ENCODE measurements around the gene EMB. TPM values are rescaled to one million over a fixed set of nuclear protein-coding genes. Genes with fewer than 3 reads are reported as not detected.
"Not testable (repeated sequence)": the region's sequence is repeated elsewhere in the genome, so short reads cannot be mapped to it uniquely, and the experiment has no call there.

EMB gene
- total and polyA plus RNA-seq, 10 donors = 24.7 to 99.9 (median 70.0) TPM

DNA sequence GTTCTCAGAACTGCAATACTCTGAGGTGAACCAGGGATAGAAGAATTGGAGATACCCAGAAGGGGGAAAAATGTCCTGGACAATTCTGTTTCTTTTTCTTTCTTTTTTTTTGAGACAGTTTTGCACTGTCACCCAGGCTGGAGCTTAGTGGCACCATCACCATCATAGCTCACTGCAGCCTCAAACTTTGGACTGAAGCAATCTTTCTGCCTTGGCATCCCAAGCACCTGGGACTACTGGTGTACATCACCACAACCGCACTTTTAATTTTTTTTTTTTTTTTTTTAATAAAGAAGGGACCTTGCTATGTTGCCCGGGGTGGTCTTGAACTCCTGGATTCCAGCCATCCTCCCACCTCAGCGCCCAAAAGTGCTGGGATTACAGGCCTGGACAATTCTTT, 1.9 kb downstream of the EMB start:
- Histone ChIP-seq H3K4me3 (peak overlapping the region in 4 of 8 donors; percentile 64 to 81 (median 72)), H3K4me1 (peaks cover 7 to 86% (median 44%) of the 10 kb centered on the region in 6 donors), H3K36me3 (no peaks in the 10 kb centered on the region), H3K9me3 (no peaks in the 10 kb centered on the region), H3K27me3 (replicated peaks in 1 of 7) (peaks cover 0 to 15% (median 0%) of the 10 kb centered on the region in 7 donors), H3K27ac (peak overlapping the region in 4 of 8 donors; percentile 96 to 99 (median 96))
- no peak for DNase-seq
- no peak for TF ChIP-seq CTCF (IDR thresholded peaks at IDR 0.05 in 8 of 11, conservative IDR thresholded peaks at IDR 0.05 in 3 of 11)
- no peak for TF ChIP-seq POLR2AphosphoS5 (IDR thresholded peaks at IDR 0.05)
- TF ChIP-seq POLR2A (IDR thresholded peaks at IDR 0.05) = no peak
- WGBS, 5 donors = 54 to 65% (median 61%) methylated on average over 3 of the region's 3 CpGs
- intact Hi-C loops (cut with DNase I; ENCODE audit: low total_unique reads) = no loop called here

DNA sequence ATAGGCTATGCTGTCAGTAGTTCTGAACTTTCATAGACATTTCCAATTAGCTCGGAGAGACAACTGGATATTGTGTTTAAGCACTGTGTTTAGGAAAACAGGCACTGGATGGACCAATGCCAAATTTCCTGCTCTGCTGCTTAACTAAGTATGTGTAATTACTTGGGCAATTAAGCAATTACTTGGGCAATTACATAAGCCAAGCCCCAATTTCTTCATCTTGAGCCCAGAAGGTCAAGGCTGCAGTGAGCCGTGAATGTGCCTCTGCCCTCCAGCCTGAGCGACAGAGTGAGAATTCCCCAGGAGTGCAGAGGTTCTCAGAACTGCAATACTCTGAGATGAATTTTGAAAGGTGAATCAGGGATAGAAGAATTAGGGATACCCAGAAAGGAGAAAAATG, 3.0 kb downstream of the EMB start:
- peak in 1 of 3 donors; percentile 65 for TF ChIP-seq POLR2AphosphoS5 (IDR thresholded peaks at IDR 0.05)
- DNase-seq; H3K4me3 ChIP-seq; H3K9me3 ChIP-seq; intact Hi-C loops (cut with DNase I; ENCODE audit: low total_unique reads); H3K36me3 ChIP-seq: not testable (repeated sequence)
- peak overlapping the region in 3 of 8 donors; percentile 30 to 96 (median 96) for H3K27ac ChIP-seq
- 29 to 73% (median 53%) methylated on average over 2 to 3 of the region's 3 CpGs for WGBS, 5 donors
- peaks cover 0 to 15% (median 0%) of the 10 kb centered on the region in 7 donors for H3K27me3 ChIP-seq (replicated peaks in 1 of 7)
- peaks cover 7 to 96% (median 49%) of the 10 kb centered on the region in 6 donors for H3K4me1 ChIP-seq

- Histone ChIP-seq H3K4me3 (no peak overlapping the region), H3K4me1 (peaks cover 18 to 96% (median 52%) of the 10 kb centered on the region in 6 donors), H3K27ac (peak overlapping the region in 1 of 8 donors; percentile 1), H3K27me3 (replicated peaks in 1 of 7) (peaks cover 0 to 2% (median 0%) of the 10 kb centered on the region in 7 donors), H3K36me3 (no peaks in the 10 kb centered on the region), H3K9me3 (no peaks in the 10 kb centered on the region)
- TF ChIP-seq POLR2AphosphoS5 (IDR thresholded peaks at IDR 0.05) (no peak), CTCF (IDR thresholded peaks at IDR 0.05 in 8 of 11, conservative IDR thresholded peaks at IDR 0.05 in 3 of 11) (no peak), POLR2A (IDR thresholded peaks at IDR 0.05) (no peak)
- intact Hi-C loops (cut with DNase I; ENCODE audit: low total_unique reads) = no loop called here
- 64 to 73% (median 68%) methylated on average over 3 of the region's 3 CpGs for WGBS, 5 donors
- DNase-seq = no peak
Measured at GRCh38 chr5:50435168-50435567, 5.9 kb downstream of the EMB start.

DNA sequence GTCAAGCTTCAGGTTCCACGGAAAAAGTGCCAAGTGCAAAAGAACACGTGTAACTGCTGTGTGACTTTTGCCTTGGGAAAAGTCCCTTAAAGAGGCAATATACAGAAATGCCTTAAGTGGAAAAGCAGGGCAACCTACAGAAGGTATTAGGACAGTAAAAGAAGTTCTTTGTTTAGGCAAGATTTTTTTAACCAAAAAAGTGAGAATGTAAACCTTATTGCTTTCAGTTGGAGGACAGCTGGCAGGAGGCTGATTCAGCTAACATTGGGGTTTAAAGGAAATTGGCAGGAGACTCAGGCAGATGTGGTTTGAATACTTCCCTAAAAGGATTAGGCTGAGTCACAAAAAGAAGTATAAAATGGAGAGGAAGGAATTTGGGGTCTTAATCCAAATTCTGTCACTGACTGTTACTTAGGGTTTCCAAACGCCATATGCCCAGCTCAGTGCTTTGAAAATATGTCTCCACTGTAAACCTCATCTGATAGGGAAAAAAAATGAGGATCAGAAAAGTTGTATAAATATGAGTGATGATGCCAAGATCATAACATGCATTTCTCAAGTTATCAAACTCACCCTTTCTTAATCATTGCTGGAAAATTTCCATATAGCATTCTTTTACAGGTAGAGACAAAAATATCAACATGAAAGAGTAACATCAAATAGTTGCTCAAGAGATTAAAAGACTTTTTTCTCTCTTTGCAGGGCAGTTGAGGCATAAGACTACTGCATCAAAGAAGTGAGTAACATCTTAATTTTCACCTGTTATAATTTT, 9.8 kb downstream of the EMB start:
- WGBS, 5 donors = 37 to 55% (median 44%) methylated on average over 3 of the region's 3 CpGs
- H3K27ac ChIP-seq = peak overlapping the region in 5 of 8 donors; percentile 13 to 64 (median 57)
- H3K9me3 ChIP-seq; intact Hi-C loops (cut with DNase I; ENCODE audit: low total_unique reads); H3K27me3 ChIP-seq (replicated peaks in 1 of 7); H3K4me3 ChIP-seq; DNase-seq: not testable (repeated sequence)
- peaks cover 23 to 88% (median 59%) of the 10 kb centered on the region in 6 donors for H3K4me1 ChIP-seq
- H3K36me3 ChIP-seq = peaks cover 0 to 16% (median 2%) of the 10 kb centered on the region in 6 donors

- H3K4me3 ChIP-seq; H3K27ac ChIP-seq; DNase-seq; H3K9me3 ChIP-seq; intact Hi-C loops (cut with DNase I; ENCODE audit: low total_unique reads); H3K27me3 ChIP-seq (replicated peaks in 1 of 7): not testable (repeated sequence)
- peaks cover 0 to 47% (median 6%) of the 10 kb centered on the region in 6 donors for H3K4me1 ChIP-seq
- WGBS, 5 donors = 62 to 89% (median 74%) methylated on average over 3 of the region's 3 CpGs
- peaks cover 0 to 34% (median 4%) of the 10 kb centered on the region in 6 donors for H3K36me3 ChIP-seq
Measured at GRCh38 chr5:50423100-50423799, 17.8 kb downstream of the EMB start.

DNA sequence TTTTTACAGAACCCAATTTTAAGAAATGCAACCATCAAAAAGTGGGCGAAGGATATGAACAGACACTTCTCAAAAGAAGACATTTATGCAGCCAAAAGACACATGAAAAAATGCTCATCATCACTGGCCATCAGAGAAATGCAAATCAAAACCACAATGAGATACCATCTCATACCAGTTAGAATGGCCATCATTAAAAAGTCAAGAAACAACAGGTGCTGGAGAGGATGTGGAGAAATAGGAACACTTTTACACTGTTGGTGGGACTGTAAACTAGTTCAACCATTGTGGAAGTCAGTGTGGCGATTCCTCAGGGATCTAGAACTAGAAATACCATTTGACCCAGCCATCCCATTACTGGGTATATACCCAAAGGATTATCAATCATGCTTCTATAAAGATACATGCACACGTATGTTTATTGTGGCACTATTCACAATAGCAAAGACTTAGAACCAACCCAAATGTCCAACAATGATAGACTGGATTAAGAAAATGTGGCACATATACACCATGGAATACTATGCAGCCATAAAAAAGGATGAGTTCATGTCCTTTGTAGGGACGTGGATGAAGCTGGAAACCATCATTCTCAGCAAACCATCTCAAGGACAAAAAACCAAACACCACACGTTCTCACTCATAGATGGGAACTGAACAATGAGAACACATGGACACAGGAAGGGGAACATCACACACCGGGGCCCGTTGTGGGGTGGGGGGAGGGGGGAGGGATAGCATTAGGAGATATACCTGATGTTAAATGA, 19.7 kb downstream of the EMB start:
- WGBS, 5 donors = 80 to 86% (median 85%) methylated on average over 4 to 7 of the region's 7 CpGs
- H3K9me3 ChIP-seq; H3K27ac ChIP-seq; H3K4me3 ChIP-seq; H3K27me3 ChIP-seq (replicated peaks in 1 of 7); DNase-seq; intact Hi-C loops (cut with DNase I; ENCODE audit: low total_unique reads): not testable (repeated sequence)
- Histone ChIP-seq H3K36me3 (peaks cover 0 to 19% (median 2%) of the 10 kb centered on the region in 6 donors), H3K4me1 (peaks cover 0 to 58% (median 6%) of the 10 kb centered on the region in 6 donors)
